NCI-H1694 (cell line): Measurements from ENCODE around the gene ABHD2.

Source experiments
- DNase-seq: peaks from one replicate; lab custom pipeline; 2025; lab: John Stamatoyannopoulos, UW

ABHD2 gene

DNA sequence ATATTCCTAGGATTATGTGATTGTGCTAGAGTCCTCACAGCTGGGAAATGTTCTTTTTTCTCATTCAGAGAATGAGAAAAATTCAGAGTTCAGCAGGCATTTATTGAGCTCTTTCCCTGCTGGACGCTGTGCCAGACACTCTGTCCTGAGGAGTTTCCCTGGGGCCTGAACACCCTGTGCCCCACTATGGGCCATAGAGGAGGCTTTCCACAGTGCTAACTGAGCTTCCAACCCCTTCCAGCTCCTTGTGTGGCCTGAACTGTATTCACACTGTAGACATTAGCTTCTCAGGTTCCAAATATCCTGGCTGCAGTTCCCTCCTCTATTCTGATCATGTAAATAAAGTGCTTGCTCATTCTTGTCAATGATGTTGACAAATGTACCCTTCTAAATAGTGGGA is 10.0 kb downstream of the ABHD2 start:
- DNase-seq = no peak

DNA sequence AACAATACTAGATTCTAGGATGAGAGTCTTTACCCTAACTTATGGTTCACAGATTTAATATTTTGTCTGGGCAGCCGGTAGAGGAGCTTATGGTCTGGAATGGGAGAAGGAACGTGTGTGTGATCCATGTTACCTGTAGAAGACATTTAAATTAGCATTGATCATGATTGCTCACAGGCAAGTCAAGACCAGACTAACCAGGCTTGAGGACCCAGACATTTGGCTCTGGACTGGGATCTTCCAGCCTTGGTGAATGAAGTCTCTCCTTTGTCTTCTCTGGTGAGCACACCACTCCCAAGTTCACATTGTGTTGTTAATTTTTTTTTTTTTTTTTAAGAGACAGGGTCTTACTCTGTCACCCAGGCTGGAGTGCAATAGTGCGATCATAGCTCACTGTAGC is 11.7 kb downstream of the ABHD2 start:
- no peak for DNase-seq

- DNase-seq = no peak
These were observed 13.3 kb downstream of the ABHD2 start for GRCh38 chr15:89101302-89102193.

GRCh38 chr15:89103481-89104171 is 15.4 kb downstream of the ABHD2 start:
- DNase-seq = no peak

- no peak for DNase-seq
These were observed 15.9 kb downstream of the ABHD2 start for GRCh38 chr15:89104172-89104564.

- DNase-seq = no peak
These were observed 16.9 kb downstream of the ABHD2 start for GRCh38 chr15:89105147-89105546.

DNA sequence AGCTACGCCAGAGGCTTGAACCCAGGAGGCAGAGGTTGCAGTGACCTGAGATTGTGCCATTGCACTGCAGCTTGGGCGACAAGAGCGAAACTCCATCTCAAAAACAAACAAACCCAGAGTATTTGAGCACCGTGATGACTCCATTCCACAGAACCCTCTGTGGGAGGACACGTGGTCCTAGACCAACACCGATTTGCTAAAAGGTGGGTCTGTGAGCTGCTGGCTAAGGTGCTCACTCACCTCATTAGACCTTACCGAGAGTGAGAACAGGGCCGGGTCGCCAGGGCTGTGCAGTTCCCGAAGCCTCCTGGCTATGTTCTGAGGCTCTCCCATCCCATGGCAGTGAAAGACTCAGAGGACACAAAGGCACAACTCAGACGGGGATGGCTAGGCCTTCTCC is 17.9 kb downstream of the ABHD2 start:
- no peak for DNase-seq

- no peak for DNase-seq
These were observed 19.7 kb downstream of the ABHD2 start for GRCh38 chr15:89107984-89108383.

GRCh38 chr15:89108835-89109234 is 20.6 kb downstream of the ABHD2 start:
- no peak for DNase-seq

DNA sequence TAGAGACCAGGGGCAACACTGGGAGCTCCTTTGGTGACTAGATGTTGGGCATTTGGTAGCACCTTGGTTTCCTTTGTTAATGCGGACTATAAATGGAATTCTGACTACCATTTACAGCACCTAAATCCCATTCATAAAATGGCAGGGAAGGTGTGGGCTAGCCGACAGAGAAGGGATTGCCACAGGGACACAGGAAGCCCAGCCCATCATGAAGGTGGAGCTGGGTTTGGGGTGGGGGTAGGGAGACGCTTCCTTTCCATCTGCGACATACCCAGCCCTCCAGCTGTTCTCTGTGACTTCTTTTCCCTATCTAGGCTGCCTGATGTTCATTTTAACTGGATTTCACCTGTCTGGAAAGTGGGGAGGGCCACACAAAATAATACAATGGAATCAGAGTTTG is 21.0 kb downstream of the ABHD2 start:
- DNase-seq = no peak

DNA sequence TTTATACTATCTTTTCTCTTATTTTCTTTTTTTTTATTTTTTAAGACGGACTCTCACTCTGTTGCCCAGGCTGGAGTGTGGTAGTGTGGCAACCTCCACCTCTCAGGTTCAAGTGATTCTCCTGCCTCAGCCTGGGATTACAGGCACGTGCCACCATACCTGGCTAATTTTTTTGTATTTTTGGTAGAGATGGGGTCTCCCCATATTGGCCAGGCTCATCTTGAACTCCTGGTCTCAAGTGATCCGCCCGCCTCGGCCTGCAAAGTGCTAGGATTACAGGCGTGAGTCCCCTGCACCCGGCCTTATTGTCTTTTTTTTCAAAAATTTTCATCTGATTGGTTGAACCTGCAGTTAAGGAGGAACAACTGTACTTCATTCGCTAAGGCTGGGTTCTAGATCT is 21.8 kb downstream of the ABHD2 start:
- no peak for DNase-seq

GRCh38 chr15:89111352-89111751 is 23.1 kb downstream of the ABHD2 start:
- no peak for DNase-seq

DNA sequence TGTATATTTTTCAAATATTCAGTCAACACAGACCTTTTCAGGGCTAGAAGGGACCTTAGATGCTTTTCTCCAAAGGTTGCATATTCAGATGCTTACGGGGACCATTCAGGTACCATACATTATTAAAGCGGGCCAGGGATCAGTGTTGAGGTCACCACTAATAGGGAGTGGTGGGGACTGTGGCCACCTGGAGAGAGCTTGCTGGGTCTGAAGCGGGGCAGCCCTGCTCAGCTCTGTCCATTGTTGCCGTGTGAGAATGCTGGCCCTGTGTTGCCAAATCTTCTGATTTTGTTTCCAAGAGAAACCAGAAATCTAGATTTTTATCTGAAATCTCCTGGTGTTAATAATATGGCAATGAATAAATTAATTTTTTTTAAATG is 23.7 kb downstream of the ABHD2 start:
- no peak for DNase-seq

DNA sequence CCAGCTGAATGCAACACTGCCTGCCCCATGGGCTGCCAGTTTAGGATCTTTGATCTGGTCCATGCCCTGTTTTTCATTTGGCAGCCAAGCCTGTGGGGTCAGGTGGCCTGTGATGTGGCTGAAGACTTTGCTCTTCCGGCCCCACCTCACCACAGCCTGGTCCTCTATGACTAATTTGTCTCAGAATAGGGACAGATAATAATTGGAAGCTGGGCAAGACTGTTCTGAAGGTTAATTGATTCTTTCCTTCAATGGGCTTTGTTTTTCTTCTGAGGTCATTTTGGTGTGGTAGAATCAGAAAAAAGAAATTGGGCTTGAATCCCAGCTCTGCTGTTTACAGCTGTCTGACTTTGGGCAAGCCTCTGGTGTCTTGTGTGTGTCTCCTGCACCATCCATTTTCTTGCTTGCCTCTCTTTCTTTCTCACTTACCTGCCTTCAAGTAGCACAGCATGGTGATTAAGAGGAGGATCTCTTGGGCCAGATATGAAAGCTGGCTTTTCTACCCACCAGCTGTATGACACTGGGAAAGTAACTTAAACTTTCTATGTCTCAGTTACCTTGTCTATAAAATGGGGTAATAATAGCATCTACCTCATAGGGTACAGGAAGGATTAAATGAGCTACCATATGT is 24.2 kb downstream of the ABHD2 start:
- no peak for DNase-seq

- DNase-seq = no peak
These were observed 25.2 kb downstream of the ABHD2 start for GRCh38 chr15:89113296-89114024.

- DNase-seq = peak; percentile 53
These were observed 26.7 kb downstream of the ABHD2 start for GRCh38 chr15:89114990-89115389.

GRCh38 chr15:89115547-89115946 is 27.3 kb downstream of the ABHD2 start:
- DNase-seq = no peak

DNA sequence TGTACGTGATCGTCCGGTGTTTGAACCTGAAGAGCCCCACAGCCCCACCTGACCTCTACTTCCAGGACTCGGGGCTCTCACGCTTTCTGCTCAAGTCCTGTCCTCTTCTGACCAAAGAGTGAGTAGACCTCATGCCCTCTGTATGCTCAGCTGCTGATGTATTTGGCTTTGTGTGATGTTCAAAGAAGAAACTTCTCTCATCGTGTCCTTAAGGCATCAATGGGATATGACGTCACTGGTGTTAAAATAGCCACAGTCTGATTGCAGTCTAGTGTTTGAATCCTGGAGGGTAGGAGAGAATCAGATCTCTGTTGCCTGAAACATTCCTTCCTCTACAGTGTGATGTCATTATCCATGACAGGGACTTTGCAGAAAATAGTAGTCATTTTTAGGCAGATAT is 28.1 kb downstream of the ABHD2 start:
- no peak for DNase-seq

DNA sequence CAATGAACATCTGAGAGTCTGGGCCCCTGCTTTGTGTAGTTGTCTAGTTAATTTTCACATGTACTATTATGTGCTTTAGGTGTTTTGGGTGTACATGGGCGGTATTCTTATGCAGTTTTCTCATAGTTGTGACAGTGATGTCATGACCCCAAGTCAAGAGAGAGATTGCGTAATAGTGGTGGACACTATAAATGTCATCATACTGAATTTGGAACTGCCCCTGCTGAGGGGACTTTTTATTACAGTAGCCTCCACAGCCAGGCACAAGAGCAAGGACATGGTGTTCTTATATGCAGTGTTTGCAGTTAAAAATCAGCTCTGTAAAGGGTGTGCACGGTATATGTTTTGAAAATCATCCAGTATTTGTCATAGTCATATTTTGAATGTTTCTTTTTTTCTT is 29.5 kb downstream of the ABHD2 start:
- no peak for DNase-seq

- DNase-seq = no peak
These were observed 30.3 kb downstream of the ABHD2 start for GRCh38 chr15:89118481-89118989.

GRCh38 chr15:89119489-89120478 is 31.5 kb downstream of the ABHD2 start:
- no peak for DNase-seq
